HepG2 (cell line): Measurements from ENCODE around the gene ITGA6. TPM values are rescaled to one million over a fixed set of nuclear protein-coding genes. Genes with fewer than 3 reads are reported as not detected.

Source experiments
- ATF3 ChIP-seq: sonication (generic); formaldehyde crosslinking; IDR thresholded peaks from 2 replicates; pipeline ENCODE4 v1.4.0; 2020; ENCODE audit warnings: missing genetic modification reagents
- ATM ChIP-seq: fragments of 450-650 bp; IDR thresholded peaks from 2 replicates; pipeline ENCODE4 v1.7.1; 2017; ENCODE audit warnings: mild to moderate bottlenecking, borderline replicate concordance
- FOXP1 ChIP-seq, 2 experiments: fragments of 450-650 bp in 1 of 2; IDR thresholded peaks; 2 replicates each; pipeline ENCODE4 v1.6.1; 2017 to 2018; ENCODE audit warnings: antibody characterized with exemption in 1 of 2
- HNRNPK ChIP-seq: fragments of 200-400 bp; formaldehyde crosslinking; IDR thresholded peaks from 2 replicates; pipeline ENCODE4 v1.6.1; 2018; ENCODE audit warnings: low read length, low read depth, moderate library complexity, mild to moderate bottlenecking; ENCODE audit not compliant: poor library complexity, severe bottlenecking
- MIER3 ChIP-seq: IDR thresholded peaks from 2 replicates; pipeline ENCODE4 v1.6.1; 2016; ENCODE audit warnings: missing compliant biosample characterization, borderline replicate concordance
- NFE2L2 ChIP-seq: fragments of 150-350 bp; IDR thresholded peaks from 2 replicates; pipeline ENCODE4 v1.6.1; 2014; ENCODE audit warnings: low read length
- NFYC ChIP-seq: IDR thresholded peaks from 2 replicates; pipeline ENCODE4 v1.6.1; 2016; ENCODE audit warnings: missing genetic modification reagents, missing compliant biosample characterization
- POLR2A ChIP-seq, 2 experiments: IDR thresholded peaks; 2 replicates each; pipeline ENCODE4 v1.6.1; 2011; ENCODE audit warnings: low read depth in 2 of 2, low read length in 2 of 2, mild to moderate bottlenecking in 1 of 2, moderate library complexity in 1 of 2; ENCODE audit not compliant: insufficient read depth in 1 of 2
- TBX3 ChIP-seq: fragments of 450-650 bp; IDR thresholded peaks from 2 replicates; pipeline ENCODE4 v1.6.1; 2017; ENCODE audit warnings: antibody characterized with exemption, mild to moderate bottlenecking, inconsistent platforms, borderline replicate concordance
- TRAFD1 ChIP-seq: sonication (generic); formaldehyde crosslinking; IDR thresholded peaks from 2 replicates; pipeline ENCODE4 v1.5.1; 2020; ENCODE audit warnings: missing genetic modification reagents, mild to moderate bottlenecking, borderline replicate concordance
- ZBTB40 ChIP-seq, 2 experiments: fragments of 450-650 bp in 1 of 2; sonication (generic) in 1 of 2; formaldehyde crosslinking in 1 of 2; IDR thresholded peaks; 2 replicates each; pipeline versions ENCODE4 v1.6.1 to v1.8.0; 2016 to 2022; ENCODE audit warnings: antibody characterized with exemption in 1 of 2, mild to moderate bottlenecking in 1 of 2, missing genetic modification reagents in 1 of 2
- ZNF543 ChIP-seq: sonication (generic); formaldehyde crosslinking; IDR thresholded peaks from 2 replicates; pipeline ENCODE4 v1.4.0; 2020; ENCODE audit warnings: mild to moderate bottlenecking, missing genetic modification reagents
- ZNF562 ChIP-seq: sonication (generic); formaldehyde crosslinking; IDR thresholded peaks from 2 replicates; pipeline ENCODE4 v1.8.0; 2022; ENCODE audit warnings: missing genetic modification reagents, borderline replicate concordance
- ZNF564 ChIP-seq: sonication (generic); formaldehyde crosslinking; IDR thresholded peaks from 2 replicates; pipeline ENCODE4 v1.8.1; 2023; ENCODE audit warnings: mild to moderate bottlenecking, missing genetic modification reagents
- ZNF570 ChIP-seq: sonication (generic); formaldehyde crosslinking; IDR thresholded peaks from 2 replicates; pipeline ENCODE4 v1.4.0; 2020; ENCODE audit warnings: mild to moderate bottlenecking, missing genetic modification reagents, borderline replicate concordance
- ZNF589 ChIP-seq: sonication (generic); formaldehyde crosslinking; conservative IDR thresholded peaks from 2 replicates; pipeline ENCODE4 v1.8.0; 2022; ENCODE audit warnings: mild to moderate bottlenecking, moderate library complexity, missing genetic modification reagents
- polyA plus RNA-seq, 8 experiments: library from polyadenylated mRNA; depleted of rRNA in 3 of 8; stranded (reverse) in 7 of 8; unstranded in 1 of 8; fragments of >200 nt; fragmentation: Illumina TruSeq in 4 of 8; extraction: Trizol in 4 of 8; gene quantifications; 2 replicates each; pipeline versions ENCODE4 v1.2.1 to v1.2.3, GENCODE V29; 2011 to 2016; ENCODE audit warnings: low read depth in 4 of 8, missing spikeins in 1 of 8, mixed read lengths in 1 of 8; ENCODE audit not compliant: insufficient read depth in 1 of 8
- total RNA-seq, 5 experiments: library from RNA; depleted of rRNA; stranded (reverse); fragments of >200 nt; fragmentation: Illumina TruSeq; extraction: Trizol; gene quantifications; 2 replicates each; pipeline ENCODE4 v1.2.3, GENCODE V29; 2016; ENCODE audit warnings: low read depth in 1 of 5

Gene ITGA6
- total and polyA plus RNA-seq, 2 of the 13 experiments (the other 11 are each of a cell fraction or from before 2014, with no cell fraction given) = 24.0 to 92.5 TPM

- TF ChIP-seq ZNF543 = no peak
- no peak for TF ChIP-seq ZNF570 (CRISPR knock-in tag)
- TF ChIP-seq ZNF589 (CRISPR knock-in tag) = no peak
- TF ChIP-seq HNRNPK = no peak
- TF ChIP-seq TRAFD1 (CRISPR knock-in tag) = no peak
- no peak for TF ChIP-seq ZNF564 (CRISPR knock-in tag)
- TF ChIP-seq FOXP1 (IDR thresholded peaks at IDR 0.05) = no peak
- peak; percentile 48; the same call in 1 of the 2 replicates for TF ChIP-seq FOXP1 (CRISPR knock-in tag; IDR thresholded peaks at IDR 0.05)
- no peak for TF ChIP-seq ZNF562 (CRISPR knock-in tag)
- TF ChIP-seq ZBTB40 (IDR thresholded peaks at IDR 0.05) = no peak
- no peak; the same call in 1 of the 2 replicates for TF ChIP-seq ZBTB40 (CRISPR knock-in tag; IDR thresholded peaks at IDR 0.05)
- TF ChIP-seq MIER3 (CRISPR knock-in tag) = peak; percentile 67; the same call in 1 of the 2 replicates
- no peak for TF ChIP-seq NFYC (CRISPR knock-in tag)
- TF ChIP-seq ATM = no peak
- no peak for TF ChIP-seq ATF3 (CRISPR knock-in tag)
- no peak for TF ChIP-seq NFE2L2
- 0 out of 4 replicates have a peak, but pooled peaks of 1 of the 2 experiments have one; percentile 28 for TF ChIP-seq POLR2A (IDR thresholded peaks at IDR 0.05; ENCODE audit: insufficient read depth in 1 of 2, low read depth in 2 of 2, low read length in 2 of 2)
- no peak for TF ChIP-seq TBX3
Observed at GRCh38 chr2:172480301-172481218, 53.2 kb downstream of the ITGA6 start (continued).
